OCI-LY7 (cell line): ENCODE measurements around the gene LOX.

ENCODE experiments used
- CTCF ChIP-seq: fragments of 200-600 bp; sonication (generic); conservative IDR thresholded peaks from 2 replicates; pipeline ENCODE4 v1.5.1; 2014; ENCODE audit warnings: mild to moderate bottlenecking, antibody characterized with exemption, low read length, moderate library complexity, mixed read lengths
- EZH2phosphoT487 ChIP-seq: fragments of 200-600 bp; sonication (generic); IDR thresholded peaks from 2 replicates; pipeline ENCODE4 v1.6.1; 2018; ENCODE audit warnings: low read depth, borderline replicate concordance, mild to moderate bottlenecking, mixed run types, antibody characterized with exemption, low read length, moderate library complexity, mixed read lengths

DNA sequence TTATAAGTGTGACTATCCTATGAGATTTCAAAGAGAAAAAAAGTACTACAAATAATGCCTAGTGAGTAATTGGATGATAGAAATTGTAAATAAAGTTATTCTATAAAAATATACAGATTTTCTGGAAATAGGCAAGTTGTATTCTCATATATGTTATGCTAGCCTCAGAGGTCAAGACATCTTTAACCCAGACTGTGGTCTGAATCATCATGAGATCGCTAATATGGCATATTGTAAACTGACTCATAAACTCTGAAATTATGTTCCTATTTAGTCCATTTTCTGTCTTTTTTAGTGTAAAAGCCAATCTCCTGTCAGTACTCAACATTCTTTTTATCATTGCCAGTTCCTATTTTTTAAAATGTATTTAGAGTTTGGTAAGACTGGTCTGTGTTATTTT, 14.2 kb downstream of the LOX start:
- no peak for TF ChIP-seq CTCF
- no peak for TF ChIP-seq EZH2phosphoT487
